ENCODE data around the gene GCNT4.

- TF ChIP-seq CTCF (IDR thresholded peaks at IDR 0.05; ENCODE audit: insufficient read depth, low read depth, low read length) = no peak
- TF ChIP-seq EZH2 (IDR thresholded peaks at IDR 0.05; ENCODE audit: insufficient read depth, low read length) = no peak
Measured at GRCh38 chr5:75052192-75053053, at the start of gene GCNT4.

Data from astrocyte (in vitro differentiated cells and primary cell).